IMR-90 (cell line): ENCODE data around the gene PSAPL1. TPM values are rescaled to one million over a fixed set of nuclear protein-coding genes. Genes with fewer than 3 reads are reported as not detected.

Experiments
- ATAC-seq: fragments of 200-7000 bp; cut with Tn5 transposase; 2 replicates; pipeline ENCODE4 v1.9.1; 2020; ENCODE audit warnings: low read depth, mild to moderate bottlenecking, moderate library complexity
- BruUV-seq: library from RNA; stranded (reverse); fragments of 400-500 nt; replicated peaks from 2 replicates; lab custom pipeline; 2021; lab: Mats Ljungman, UMichigan
- CTCF ChIA-PET: fragments of 300-600 bp; formaldehyde crosslinking; extraction: SDS; loops from one replicate; lab custom pipeline; 2021; ENCODE audit warnings: antibody characterized with exemption; lab: Yijun Ruan, JAX
- POLR2A ChIA-PET: fragments of 300-600 bp; sonication (Branson Sonifier 250); formaldehyde crosslinking; loops from one replicate; lab custom pipeline; 2022; ENCODE audit warnings: antibody characterized with exemption; ENCODE audit not compliant: unreplicated experiment; lab: Charles Lee
- DNase-seq: peaks from one replicate; pipeline ENCODE4 v3.0.0; 2013
- H2AFZ ChIP-seq: replicated peaks from 2 replicates; pipeline ENCODE3; 2013; ENCODE audit warnings: low read length, mild to moderate bottlenecking; ENCODE audit not compliant: poor library complexity
- H2AK5ac ChIP-seq: 2 replicates; pipeline ENCODE4 v1.6.1; 2013; ENCODE audit warnings: low read depth, low read length, inconsistent platforms
- H2AK9ac ChIP-seq: replicated peaks from 2 replicates; pipeline ENCODE3; 2013; ENCODE audit warnings: mild to moderate bottlenecking, low read depth, low read length, moderate library complexity; ENCODE audit not compliant: poor library complexity
- H2BK120ac ChIP-seq: 2 replicates; pipeline ENCODE4 v1.6.1; 2013; ENCODE audit warnings: low read depth, low read length, inconsistent platforms
- H2BK15ac ChIP-seq: 3 replicates; pipeline ENCODE4 v1.6.1; 2013; ENCODE audit warnings: low read depth, low read length, inconsistent platforms
- H2BK20ac ChIP-seq: 2 replicates; pipeline ENCODE4 v1.6.1; 2013; ENCODE audit warnings: low read depth, mild to moderate bottlenecking, inconsistent platforms, low read length, moderate library complexity
- H2BK5ac ChIP-seq: 2 replicates; pipeline ENCODE4 v1.6.1; 2013; ENCODE audit warnings: mild to moderate bottlenecking, low read depth, low read length, inconsistent platforms; ENCODE audit not compliant: poor library complexity, severe bottlenecking
- H3K14ac ChIP-seq: replicated peaks from 2 replicates; pipeline ENCODE4 v1.6.1; 2013; ENCODE audit warnings: low read depth, low read length, inconsistent platforms
- H3K18ac ChIP-seq: 2 replicates; pipeline ENCODE4 v1.6.1; 2013; ENCODE audit warnings: low read depth, low read length, control low read depth
- H3K23ac ChIP-seq: 2 replicates; pipeline ENCODE4 v1.6.1; 2013; ENCODE audit warnings: low read depth, low read length, inconsistent platforms
- H3K27ac ChIP-seq: 2 replicates; pipeline ENCODE4 v1.5.1; 2013; ENCODE audit warnings: mild to moderate bottlenecking, control low read depth, low read length; ENCODE audit not compliant: insufficient read depth
- H3K27me3 ChIP-seq: 2 replicates; pipeline ENCODE4 v1.6.1; 2013; ENCODE audit warnings: low read length; ENCODE audit not compliant: control insufficient read depth, insufficient read depth
- H3K36me3 ChIP-seq: 2 replicates; pipeline ENCODE4 v1.6.1; 2013; ENCODE audit warnings: low read length, mixed read lengths; ENCODE audit not compliant: control insufficient read depth, insufficient read depth
- H3K4ac ChIP-seq: 2 replicates; pipeline ENCODE4 v1.6.1; 2013; ENCODE audit warnings: low read depth, low read length, inconsistent platforms
- H3K4me1 ChIP-seq: 2 replicates; pipeline ENCODE4 v1.6.1; 2013; ENCODE audit warnings: low read length, mixed read lengths; ENCODE audit not compliant: control insufficient read depth, insufficient read depth
- H3K4me2 ChIP-seq: 2 replicates; pipeline ENCODE4 v1.6.1; 2013; ENCODE audit warnings: low read depth, mild to moderate bottlenecking, control low read depth, low read length, moderate library complexity
- H3K4me3 ChIP-seq: 2 replicates; pipeline ENCODE4 v1.5.1; 2013; ENCODE audit warnings: low read depth, mild to moderate bottlenecking, control low read depth, low read length, moderate library complexity; ENCODE audit not compliant: insufficient read depth
- H3K56ac ChIP-seq: 2 replicates; pipeline ENCODE4 v1.6.1; 2013; ENCODE audit warnings: low read length, inconsistent platforms; ENCODE audit not compliant: insufficient read depth; ENCODE audit errors: extremely low read depth
- H3K79me1 ChIP-seq, 2 experiments: 2 replicates each; pipeline ENCODE4 v1.6.1; 2013; ENCODE audit warnings: low read length in 2 of 2, inconsistent platforms in 1 of 2, low read depth in 1 of 2
- H3K9ac ChIP-seq: 2 replicates; pipeline ENCODE4 v1.6.1; 2013; ENCODE audit warnings: low read depth, low read length, control low read depth
- H3K9me1 ChIP-seq: 2 replicates; pipeline ENCODE4 v1.6.1; 2013; ENCODE audit warnings: low read length, inconsistent platforms; ENCODE audit not compliant: insufficient read depth
- H3K9me3 ChIP-seq: 2 replicates; pipeline ENCODE4 v1.6.1; 2013; ENCODE audit warnings: low read length; ENCODE audit not compliant: control insufficient read depth, insufficient read depth
- H4K20me1 ChIP-seq: 2 replicates; pipeline ENCODE4 v1.6.1; 2013; ENCODE audit warnings: low read length, inconsistent platforms; ENCODE audit not compliant: insufficient read depth
- H4K5ac ChIP-seq: 2 replicates; pipeline ENCODE4 v1.6.1; 2013; ENCODE audit warnings: mild to moderate bottlenecking, low read depth, low read length, control low read depth
- H4K8ac ChIP-seq, 2 experiments: 2 replicates each; pipeline ENCODE4 v1.6.1; 2013; ENCODE audit warnings: low read depth in 2 of 2, low read length in 2 of 2, control low read depth in 1 of 2, inconsistent platforms in 1 of 2
- H4K91ac ChIP-seq: 2 replicates; pipeline ENCODE4 v1.6.1; 2013; ENCODE audit warnings: low read depth, low read length, inconsistent platforms; ENCODE audit not compliant: insufficient read depth
- BHLHE40 ChIP-seq: fragments of 150-350 bp; IDR thresholded peaks from 2 replicates; pipeline ENCODE4 v1.6.1; 2016; ENCODE audit warnings: mild to moderate bottlenecking, low read depth, low read length
- CTCF ChIP-seq: conservative IDR thresholded peaks from 2 replicates; pipeline ENCODE4 v1.5.1; 2012; ENCODE audit warnings: mild to moderate bottlenecking, low read depth, low read length, improper control_type of control experiment
- FOS ChIP-seq: fragments of 150-350 bp; IDR thresholded peaks from 2 replicates; pipeline ENCODE4 v1.6.1; 2016; ENCODE audit warnings: low read depth, low read length
- WGBS, 2 experiments: methylation state at CpG; one replicate each; pipeline versions ENCODE4 v1.1.5 to v1.1.7; 2013; ENCODE audit warnings: missing lambda C conversion rate in 2 of 2; ENCODE audit not compliant: insufficient read length in 1 of 2; ENCODE audit errors: extremely low coverage in 2 of 2; 5-methylcytosine and 5-hydroxymethylcytosine counted together
- dilution Hi-C: fragments of 300-500 bp; cut with HindIII; formaldehyde crosslinking; loops from one replicate; pipeline ENCODE4 v1.14.3; 2018; ENCODE audit warnings: low sequenced_read_pairs; ENCODE audit not compliant: unreplicated experiment
- in situ Hi-C: fragments of 300-500 bp; cut with MboI; formaldehyde crosslinking; loops from 3 replicates; pipeline ENCODE4 v1.14.3; 2019; ENCODE audit warnings: low sequenced_read_pairs, inconsistent platforms, mixed read lengths
- intact Hi-C: fragments of 100-400 bp; cut with micrococcal nuclease; formaldehyde crosslinking; loops from 2 replicates; pipeline ENCODE4 v1.10.0; 2022
- polyA plus RNA-seq, 3 experiments: library from polyadenylated mRNA; depleted of rRNA; stranded (reverse); fragments of >200 nt; gene quantifications; 2 replicates each; pipeline ENCODE4 v1.2.3, GENCODE V29; 2012; ENCODE audit warnings: low replicate concordance in 1 of 3
- total RNA-seq: library from RNA; depleted of rRNA; stranded (reverse); fragments of >200 nt; gene quantifications from 2 replicates; pipeline ENCODE4 v1.2.3, GENCODE V29; 2012

PSAPL1 gene
- total and polyA plus RNA-seq, 2 of the 4 experiments (the other 2 are of a cell fraction): not detected

- Histone ChIP-seq H3K79me1 (no peaks in the 10 kb centered on the region), H3K9ac (no peak overlapping the region), H2BK20ac (no peak overlapping the region), H2AK9ac (no peak overlapping the region), H2AK5ac (no peak overlapping the region), H3K27me3 (peaks cover 63% of the 10 kb centered on the region), H3K18ac (no peak overlapping the region), H3K9me1 (no peaks in the 10 kb centered on the region), H2BK5ac (no peak overlapping the region), H3K4ac (no peak overlapping the region), H4K91ac (no peak overlapping the region), H3K27ac (no peak overlapping the region), H2BK120ac (no peak overlapping the region), H3K4me2 (no peak overlapping the region), H3K23ac (no peak overlapping the region), H3K9me3 (no peaks in the 10 kb centered on the region), H2BK15ac (no peak overlapping the region), H4K5ac (no peak overlapping the region), H3K36me3 (no peaks in the 10 kb centered on the region), H3K14ac (no peak overlapping the region), H4K20me1 (no peaks in the 10 kb centered on the region), H3K56ac (no peak overlapping the region), H3K4me3 (no peak overlapping the region), H4K8ac (no peak overlapping the region), H3K4me1 (no peaks in the 10 kb centered on the region), H2AFZ (no peak overlapping the region)
- 62% methylated on average over 13 of the region's 29 CpGs; no CpG with 5 or more reads in 1 of the 2 experiments for WGBS, 2 experiments
- ChIA-PET POLR2A (no interaction called here), CTCF (no interaction called here)
- intact Hi-C loops: no loop called here
- in situ Hi-C loops: no loop called here
- no TSS peak for BruUV-seq
- no peak for DNase-seq
- no peak for ATAC-seq
- dilution Hi-C loops: no loop called here
- TF ChIP-seq CTCF (no peak), BHLHE40 (no peak), FOS (no peak)
Measured at GRCh38 chr4:7393601-7394575, 40.8 kb downstream of the PSAPL1 start.
